ENCODE results near the gene ARFIP1. TPM values are rescaled to one million over a fixed set of nuclear protein-coding genes. Genes with fewer than 3 reads are reported as not detected.

Gene ARFIP1
- total and polyA plus RNA-seq, 9 of the 15 experiments (the other 6 are each of a cell fraction or from before 2014, with no cell fraction given) = 14.1 to 25.1 (median 20.9) TPM

- peak; percentile 97 for TF ChIP-seq ZBTB40 (IDR thresholded peaks at IDR 0.05)
- TF ChIP-seq ZBTB40 (CRISPR knock-in tag; IDR thresholded peaks at IDR 0.05) = no peak
- TF ChIP-seq HMGXB4 (CRISPR knock-in tag; IDR thresholded peaks at IDR 0.05) = no peak
- no peak for TF ChIP-seq THRB (CRISPR knock-in tag; conservative IDR thresholded peaks at IDR 0.05)
- TF ChIP-seq ZNF77 (CRISPR knock-in tag; IDR thresholded peaks at IDR 0.05) = no peak
- TF ChIP-seq GATA2 (CRISPR knock-in tag; IDR thresholded peaks at IDR 0.05) = no peak
- no peak for TF ChIP-seq ZBED1 (IDR thresholded peaks at IDR 0.05)
- no peak for TF ChIP-seq ZNF197 (CRISPR knock-in tag; IDR thresholded peaks at IDR 0.05; ENCODE audit: low read depth)
- TF ChIP-seq ZNF586 (CRISPR knock-in tag; conservative IDR thresholded peaks at IDR 0.05) = no peak
- TF ChIP-seq E2F8 (IDR thresholded peaks at IDR 0.05; ENCODE audit: low read depth, partially characterized antibody) = peak; percentile 87
- no peak for TF ChIP-seq ATF1 (CRISPR knock-in tag; IDR thresholded peaks at IDR 0.05)
- TF ChIP-seq ATF1 (tag; IDR thresholded peaks at IDR 0.05) = peak; percentile 91
- TF ChIP-seq SNIP1 (IDR thresholded peaks at IDR 0.05; ENCODE audit: low read depth) = peak; percentile 67; the same call in 1 of the 2 replicates
- no peak for TF ChIP-seq EP300 (IDR thresholded peaks at IDR 0.05; ENCODE audit: low read length)
Observed at GRCh38 chr4:152779513-152780266, at the start of gene ARFIP1, which contains the start of gene TIGD4 (continued).
